SH-SY5Y (cell line): Measurements from ENCODE around the gene SIK3.

ENCODE experiments used
- GATA2 ChIP-seq: IDR thresholded peaks from 2 replicates; pipeline ENCODE4 v1.6.1; 2011; ENCODE audit warnings: mild to moderate bottlenecking, low read depth, low read length
- GATA3 ChIP-seq: IDR thresholded peaks from 2 replicates; pipeline ENCODE4 v1.6.1; 2011; ENCODE audit warnings: low read depth, mild to moderate bottlenecking, low read length, moderate library complexity

DNA sequence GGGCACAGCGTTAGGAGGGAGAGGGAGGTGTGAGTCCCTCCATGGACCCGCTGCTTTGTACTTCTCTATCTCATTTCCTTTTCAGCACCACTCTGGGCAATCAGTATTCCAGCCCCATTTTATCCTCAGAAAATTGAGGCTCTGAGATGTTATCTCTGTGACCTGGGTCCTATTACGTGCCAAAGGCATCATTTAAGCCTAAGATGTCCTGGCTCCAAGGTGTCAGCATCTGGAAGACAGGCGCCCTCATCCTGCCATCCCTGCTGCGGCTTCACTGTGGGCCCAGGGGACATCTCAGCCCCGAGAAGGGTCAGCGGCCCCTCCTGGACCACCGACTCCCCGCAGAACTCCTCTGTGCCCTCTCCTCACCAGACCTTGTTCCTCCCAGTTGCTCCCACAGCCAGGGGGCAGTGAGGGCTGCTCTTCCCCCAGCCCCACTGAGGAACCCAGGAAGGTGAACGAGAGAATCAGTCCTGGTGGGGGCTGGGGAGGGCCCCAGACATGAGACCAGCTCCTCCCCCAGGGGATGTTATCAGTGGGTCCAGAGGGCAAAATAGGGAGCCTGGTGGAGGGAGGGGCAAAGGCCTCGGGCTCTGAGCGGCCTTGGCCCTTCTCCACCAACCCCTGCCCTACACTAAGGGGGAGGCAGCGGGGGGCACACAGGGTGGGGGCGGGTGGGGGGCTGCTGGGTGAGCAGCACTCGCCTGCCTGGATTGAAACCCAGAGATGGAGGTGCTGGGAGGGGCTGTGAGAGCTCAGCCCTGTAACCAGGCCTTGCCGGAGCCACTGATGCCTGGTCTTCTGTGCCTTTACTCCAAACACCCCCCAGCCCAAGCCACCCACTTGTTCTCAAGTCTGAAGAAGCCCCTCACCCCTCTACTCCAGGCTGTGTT lies 269.4 kb downstream of the SIK3 start:
- TF ChIP-seq GATA2: peak; percentile 88
- no peak for TF ChIP-seq GATA3
